ENCODE results near the gene SH2D3C. TPM values are rescaled to one million over a fixed set of nuclear protein-coding genes. Genes with fewer than 3 reads are reported as not detected.
A peak's percentile ranks its signal among the peaks of the same experiment; 100 is the strongest.

Gene SH2D3C
- total RNA-seq, 1 donor from 2014 or later: 19.3 TPM

DNA sequence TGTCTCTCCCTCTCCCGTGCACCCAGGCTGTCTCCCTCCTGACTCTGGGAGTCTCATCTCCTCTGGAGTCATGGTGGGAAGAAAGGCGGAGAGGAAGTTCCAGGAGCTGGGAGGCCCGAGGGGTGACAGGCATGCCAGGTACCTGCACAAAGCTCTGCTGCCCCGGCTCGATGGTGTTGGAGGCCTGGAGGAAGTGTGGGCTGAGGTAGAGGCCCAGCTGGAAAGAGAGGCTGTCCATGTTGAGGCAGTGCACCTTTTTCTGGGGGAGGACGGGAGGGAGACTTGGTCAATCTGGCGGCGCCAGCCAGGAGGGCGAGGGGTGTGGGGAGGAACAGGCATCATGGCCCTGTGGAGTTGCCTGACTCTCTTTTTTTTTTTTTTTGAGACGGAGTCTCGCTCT lies 40.1 kb upstream of the SH2D3C start:
- Mint-ChIP-seq H3K27me3 (ENCODE audit: unreplicated experiment) (no peaks in the 10 kb centered on the region), H3K27ac (ENCODE audit: unreplicated experiment) (no peak overlapping the region), H3K4me1 (ENCODE audit: unreplicated experiment) (no peaks in the 10 kb centered on the region), H3K4me3 (ENCODE audit: unreplicated experiment) (no peak overlapping the region), H3K36me3 (ENCODE audit: unreplicated experiment) (peaks cover 13% of the 10 kb centered on the region), H3K9me3 (ENCODE audit: unreplicated experiment) (no peaks in the 10 kb centered on the region)
- no peak for DNase-seq (ENCODE audit: extremely low spot score, unreplicated experiment)
- TF ChIP-seq, protein P1, sequence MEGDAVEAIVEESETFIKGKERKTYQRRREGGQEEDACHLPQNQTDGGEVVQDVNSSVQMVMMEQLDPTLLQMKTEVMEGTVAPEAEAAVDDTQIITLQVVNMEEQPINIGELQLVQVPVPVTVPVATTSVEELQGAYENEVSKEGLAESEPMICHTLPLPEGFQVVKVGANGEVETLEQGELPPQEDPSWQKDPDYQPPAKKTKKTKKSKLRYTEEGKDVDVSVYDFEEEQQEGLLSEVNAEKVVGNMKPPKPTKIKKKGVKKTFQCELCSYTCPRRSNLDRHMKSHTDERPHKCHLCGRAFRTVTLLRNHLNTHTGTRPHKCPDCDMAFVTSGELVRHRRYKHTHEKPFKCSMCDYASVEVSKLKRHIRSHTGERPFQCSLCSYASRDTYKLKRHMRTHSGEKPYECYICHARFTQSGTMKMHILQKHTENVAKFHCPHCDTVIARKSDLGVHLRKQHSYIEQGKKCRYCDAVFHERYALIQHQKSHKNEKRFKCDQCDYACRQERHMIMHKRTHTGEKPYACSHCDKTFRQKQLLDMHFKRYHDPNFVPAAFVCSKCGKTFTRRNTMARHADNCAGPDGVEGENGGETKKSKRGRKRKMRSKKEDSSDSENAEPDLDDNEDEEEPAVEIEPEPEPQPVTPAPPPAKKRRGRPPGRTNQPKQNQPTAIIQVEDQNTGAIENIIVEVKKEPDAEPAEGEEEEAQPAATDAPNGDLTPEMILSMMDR (IDR thresholded peaks at IDR 0.05): no peak

GRCh38 chr9:127817881-127818434 lies 39.5 kb upstream of the SH2D3C start:
- Mint-ChIP-seq H3K36me3 (ENCODE audit: unreplicated experiment) (peaks cover 13% of the 10 kb centered on the region), H3K27ac (ENCODE audit: unreplicated experiment) (peak overlapping the region; percentile 28), H3K4me3 (ENCODE audit: unreplicated experiment) (no peak overlapping the region), H3K27me3 (ENCODE audit: unreplicated experiment) (no peaks in the 10 kb centered on the region), H3K4me1 (ENCODE audit: unreplicated experiment) (no peaks in the 10 kb centered on the region), H3K9me3 (ENCODE audit: unreplicated experiment) (no peaks in the 10 kb centered on the region)
- TF ChIP-seq, protein P1 (IDR thresholded peaks at IDR 0.05): no peak
- DNase-seq (ENCODE audit: extremely low spot score, unreplicated experiment): no peak

- H3K27ac Mint-ChIP-seq (ENCODE audit: unreplicated experiment): no peak overlapping the region
- DNase-seq (ENCODE audit: extremely low spot score, unreplicated experiment): no peak
- H3K27me3 Mint-ChIP-seq (ENCODE audit: unreplicated experiment): no peaks in the 10 kb centered on the region
- H3K9me3 Mint-ChIP-seq (ENCODE audit: unreplicated experiment): no peaks in the 10 kb centered on the region
- H3K4me1 Mint-ChIP-seq (ENCODE audit: unreplicated experiment): no peaks in the 10 kb centered on the region
- H3K4me3 Mint-ChIP-seq (ENCODE audit: unreplicated experiment): no peak overlapping the region
- TF ChIP-seq, protein P1 (IDR thresholded peaks at IDR 0.05): no peak
- peaks cover 13% of the 10 kb centered on the region for H3K36me3 Mint-ChIP-seq (ENCODE audit: unreplicated experiment)
These were observed 38.3 kb upstream of the SH2D3C start for GRCh38 chr9:127816728-127817127.

- no peaks in the 10 kb centered on the region for H3K9me3 Mint-ChIP-seq (ENCODE audit: unreplicated experiment)
- no peaks in the 10 kb centered on the region for H3K27me3 Mint-ChIP-seq (ENCODE audit: unreplicated experiment)
- H3K27ac Mint-ChIP-seq (ENCODE audit: unreplicated experiment): no peak overlapping the region
- no peak for DNase-seq (ENCODE audit: extremely low spot score, unreplicated experiment)
- TF ChIP-seq, protein P1 (IDR thresholded peaks at IDR 0.05): no peak
- H3K4me3 Mint-ChIP-seq (ENCODE audit: unreplicated experiment): no peak overlapping the region
- H3K4me1 Mint-ChIP-seq (ENCODE audit: unreplicated experiment): no peaks in the 10 kb centered on the region
- peaks cover 13% of the 10 kb centered on the region for H3K36me3 Mint-ChIP-seq (ENCODE audit: unreplicated experiment)
These were observed 37.9 kb upstream of the SH2D3C start for GRCh38 chr9:127816362-127816725.

DNA sequence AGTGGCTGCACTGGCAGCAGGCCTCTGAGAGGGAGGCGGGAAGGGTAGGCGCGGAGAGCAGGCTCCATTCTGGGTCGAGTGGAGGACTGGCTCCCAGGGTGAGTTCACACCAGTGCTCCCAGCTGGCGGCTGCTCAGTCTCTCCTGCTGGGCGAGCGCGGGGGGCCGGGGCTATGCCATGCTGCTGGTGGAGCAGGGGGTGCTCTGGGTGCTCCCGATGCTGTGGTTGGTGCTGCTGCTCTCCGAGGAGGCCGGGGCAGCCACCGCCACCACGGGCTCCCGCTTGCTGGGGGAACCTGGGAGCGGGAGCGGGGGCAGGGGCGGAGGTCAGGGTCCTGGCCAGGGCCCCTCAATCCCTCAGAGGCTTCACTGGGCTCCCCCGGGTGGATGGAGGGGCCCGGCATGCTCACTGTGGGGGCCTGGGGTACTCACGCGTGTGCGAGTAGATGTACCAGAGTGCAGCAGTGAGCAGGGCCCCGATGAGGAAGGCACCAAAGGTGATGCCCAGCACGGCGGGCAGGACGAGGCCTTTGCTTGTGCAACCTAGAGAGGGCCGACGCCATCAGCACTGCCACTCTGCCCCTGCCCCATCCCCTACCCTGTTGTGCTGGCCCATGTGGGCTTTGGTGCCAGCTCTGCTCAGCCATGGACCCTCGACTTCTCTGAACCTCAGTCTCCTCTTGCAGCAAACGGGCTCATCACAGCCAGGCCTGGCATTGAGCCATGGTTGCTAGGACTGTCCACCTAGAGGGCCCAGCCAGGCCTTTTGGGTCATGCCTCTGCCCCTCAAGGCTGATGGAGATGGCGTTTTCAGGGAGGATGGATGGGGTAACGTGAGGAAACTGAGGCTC lies 37.3 kb upstream of the SH2D3C start:
- H3K4me3 Mint-ChIP-seq (ENCODE audit: unreplicated experiment): no peak overlapping the region
- no peaks in the 10 kb centered on the region for H3K4me1 Mint-ChIP-seq (ENCODE audit: unreplicated experiment)
- H3K27ac Mint-ChIP-seq (ENCODE audit: unreplicated experiment): no peak overlapping the region
- H3K9me3 Mint-ChIP-seq (ENCODE audit: unreplicated experiment): no peaks in the 10 kb centered on the region
- no peak for DNase-seq (ENCODE audit: extremely low spot score, unreplicated experiment)
- TF ChIP-seq, protein P1 (IDR thresholded peaks at IDR 0.05): no peak
- peaks cover 11% of the 10 kb centered on the region for H3K36me3 Mint-ChIP-seq (ENCODE audit: unreplicated experiment)
- H3K27me3 Mint-ChIP-seq (ENCODE audit: unreplicated experiment): no peaks in the 10 kb centered on the region
